ENCODE measurements around the gene USP8.
"Not testable (repeated sequence)": the region's sequence is repeated elsewhere in the genome, so short reads cannot be mapped to it uniquely, and the experiment has no call there.

The USP8 gene

GRCh38 chr15:50484781-50485180, 60.6 kb downstream of the USP8 start:
- no peak for TF ChIP-seq CTCF (conservative IDR thresholded peaks at IDR 0.05; ENCODE audit: low read depth, low read length)
- no peak for DNase-seq (ENCODE audit: low read depth)
- H3K4me3 ChIP-seq (ENCODE audit: low read depth, low read length): no peak overlapping the region

- no peak overlapping the region for H3K4me3 ChIP-seq (ENCODE audit: low read depth, low read length)
- DNase-seq (ENCODE audit: low read depth): no peak
- TF ChIP-seq CTCF (conservative IDR thresholded peaks at IDR 0.05; ENCODE audit: low read depth, low read length): no peak
These were observed 61.2 kb downstream of the USP8 start for GRCh38 chr15:50485389-50485788.

GRCh38 chr15:50487287-50487686, 63.1 kb downstream of the USP8 start:
- TF ChIP-seq CTCF (conservative IDR thresholded peaks at IDR 0.05; ENCODE audit: low read depth, low read length): no peak
- DNase-seq (ENCODE audit: low read depth): no peak
- H3K4me3 ChIP-seq (ENCODE audit: low read depth, low read length): no peak overlapping the region

- H3K4me3 ChIP-seq (ENCODE audit: low read depth, low read length): no peak overlapping the region
- TF ChIP-seq CTCF (conservative IDR thresholded peaks at IDR 0.05; ENCODE audit: low read depth, low read length): no peak
- no peak for DNase-seq (ENCODE audit: low read depth)
These were observed 69.4 kb downstream of the USP8 start for GRCh38 chr15:50493625-50494024.

- H3K4me3 ChIP-seq (ENCODE audit: low read depth, low read length); DNase-seq (ENCODE audit: low read depth): not testable (repeated sequence)
These were observed 70.3 kb downstream of the USP8 start for GRCh38 chr15:50494547-50494946.

GRCh38 chr15:50496692-50497091, 72.5 kb downstream of the USP8 start:
- no peak for TF ChIP-seq CTCF (conservative IDR thresholded peaks at IDR 0.05; ENCODE audit: low read depth, low read length)
- H3K4me3 ChIP-seq (ENCODE audit: low read depth, low read length): no peak overlapping the region
- DNase-seq (ENCODE audit: low read depth): no peak

- H3K4me3 ChIP-seq (ENCODE audit: low read depth, low read length): no peak overlapping the region
- TF ChIP-seq CTCF (conservative IDR thresholded peaks at IDR 0.05; ENCODE audit: low read depth, low read length): no peak
- no peak for DNase-seq (ENCODE audit: low read depth)
These were observed 76.1 kb downstream of the USP8 start for GRCh38 chr15:50500352-50500751.

GRCh38 chr15:50501815-50502214, 77.6 kb downstream of the USP8 start:
- no peak for DNase-seq (ENCODE audit: low read depth)
- H3K4me3 ChIP-seq (ENCODE audit: low read depth, low read length): no peak overlapping the region
- no peak for TF ChIP-seq CTCF (conservative IDR thresholded peaks at IDR 0.05; ENCODE audit: low read depth, low read length)

All from choroid plexus epithelial cell (primary cell).